ENCODE data around the gene NAA38. TPM values are rescaled to one million over a fixed set of nuclear protein-coding genes. Genes with fewer than 3 reads are reported as not detected.

The NAA38 gene
- polyA plus RNA-seq, 1 donor (not counting 4 experiments of a cell fraction or from before 2014, with no cell fraction given): 70.9 TPM

- dilution Hi-C loops (cut with MboI; ENCODE audit: extremely low pct_ligation_motif_present, low sequenced_read_pairs): no loop called here
- DNase-seq (ENCODE audit: low read depth, low spot score): no peak
- Histone ChIP-seq H3K4me1 (ENCODE audit: control insufficient read depth, extremely low read depth, insufficient read depth, low read length) (peaks cover 23% of the 10 kb centered on the region), H3K36me3 (ENCODE audit: control insufficient read depth in 2 of 2, extremely low read depth in 1 of 2, insufficient read depth in 2 of 2, low read length in 2 of 2) (peaks cover 20% of the 10 kb centered on the region in 2 experiments), H4K20me1 (ENCODE audit: control insufficient read depth, extremely low read depth, insufficient read depth, low read length) (peaks cover 3% of the 10 kb centered on the region), H3K27me3 (ENCODE audit: control insufficient read depth, extremely low read depth, insufficient read depth, low read length) (no peaks in the 10 kb centered on the region), H3K9me1 (ENCODE audit: control insufficient read depth, extremely low read depth, insufficient read depth, low read length) (no peaks in the 10 kb centered on the region), H3K79me2 (ENCODE audit: control insufficient read depth, insufficient read depth, low read length) (peaks cover 25% of the 10 kb centered on the region), H2AFZ (ENCODE audit: control insufficient read depth, low read length) (no peak overlapping the region), H3K9ac (ENCODE audit: control insufficient read depth, extremely low read depth, insufficient read depth, low read length) (peak overlapping the region; percentile 99), H3K4me3 (ENCODE audit: control insufficient read depth in 2 of 3, extremely low read depth in 1 of 3, insufficient read depth in 2 of 3, low read depth in 1 of 3, low read length in 3 of 3) (peak overlapping the region; percentile 67 to 98 (median 97)), H3K27ac (ENCODE audit: control insufficient read depth, insufficient read depth, low read length) (peak overlapping the region; percentile 99), H3K4me2 (ENCODE audit: control insufficient read depth, extremely low read depth, insufficient read depth, low read depth, low read length) (peak overlapping the region; percentile 99), H3K9me3 (ENCODE audit: control insufficient read depth, low read depth, low read length) (no peaks in the 10 kb centered on the region)
- FAIRE-seq: no peak
- TF ChIP-seq EZH2 (IDR thresholded peaks at IDR 0.05; ENCODE audit: low read length) (no peak), CTCF (optimal IDR thresholded peaks at IDR 0.05 in 1 of 3, IDR thresholded peaks at IDR 0.05 in 1 of 3, conservative IDR thresholded peaks at IDR 0.05 in 1 of 3; ENCODE audit: extremely low read depth in 1 of 3, insufficient read depth in 2 of 3, low read length in 3 of 3) (no peak)
These were observed 11.8 kb downstream of the NAA38 start for GRCh38 chr17:7845359-7846062.

GRCh38 chr17:7844292-7845154 lies 12.8 kb downstream of the NAA38 start:
- peak overlapping the region; percentile 30 for H2AFZ ChIP-seq (ENCODE audit: control insufficient read depth, low read length)
- DNase-seq (ENCODE audit: low read depth, low spot score) (no peak), FAIRE-seq (peak; percentile 81)
- dilution Hi-C loops (cut with MboI; ENCODE audit: extremely low pct_ligation_motif_present, low sequenced_read_pairs): no loop called here
- H3K27me3 ChIP-seq (ENCODE audit: control insufficient read depth, extremely low read depth, insufficient read depth, low read length): no peaks in the 10 kb centered on the region
- peaks cover 25% of the 10 kb centered on the region for H3K79me2 ChIP-seq (ENCODE audit: control insufficient read depth, insufficient read depth, low read length)
- H3K4me1 ChIP-seq (ENCODE audit: control insufficient read depth, extremely low read depth, insufficient read depth, low read length): peaks cover 32% of the 10 kb centered on the region
- peak overlapping the region; percentile 99 for H3K4me2 ChIP-seq (ENCODE audit: control insufficient read depth, extremely low read depth, insufficient read depth, low read depth, low read length)
- peak overlapping the region; percentile 99 for H3K9ac ChIP-seq (ENCODE audit: control insufficient read depth, extremely low read depth, insufficient read depth, low read length)
- H4K20me1 ChIP-seq (ENCODE audit: control insufficient read depth, extremely low read depth, insufficient read depth, low read length): peaks cover 3% of the 10 kb centered on the region
- peak overlapping the region; percentile 99 for H3K27ac ChIP-seq (ENCODE audit: control insufficient read depth, insufficient read depth, low read length)
- no peaks in the 10 kb centered on the region for H3K9me1 ChIP-seq (ENCODE audit: control insufficient read depth, extremely low read depth, insufficient read depth, low read length)
- peak overlapping the region; percentile 67 to 98 (median 97) for H3K4me3 ChIP-seq (ENCODE audit: control insufficient read depth in 2 of 3, extremely low read depth in 1 of 3, insufficient read depth in 2 of 3, low read depth in 1 of 3, low read length in 3 of 3)
- no peak for TF ChIP-seq EZH2 (IDR thresholded peaks at IDR 0.05; ENCODE audit: low read length)
- no peak for TF ChIP-seq CTCF (optimal IDR thresholded peaks at IDR 0.05 in 1 of 3, IDR thresholded peaks at IDR 0.05 in 1 of 3, conservative IDR thresholded peaks at IDR 0.05 in 1 of 3; ENCODE audit: extremely low read depth in 1 of 3, insufficient read depth in 2 of 3, low read length in 3 of 3)
- H3K9me3 ChIP-seq (ENCODE audit: control insufficient read depth, low read depth, low read length): no peaks in the 10 kb centered on the region
- H3K36me3 ChIP-seq (ENCODE audit: control insufficient read depth in 2 of 2, extremely low read depth in 1 of 2, insufficient read depth in 2 of 2, low read length in 2 of 2): peaks cover 17 to 18% of the 10 kb centered on the region in 2 experiments
